Measurements from ENCODE around the gene NCK2. TPM values are rescaled to one million over a fixed set of nuclear protein-coding genes. Genes with fewer than 3 reads are reported as not detected.

NCK2 gene
- total and polyA plus RNA-seq, 9 of the 15 experiments (the other 6 are each of a cell fraction or from before 2014, with no cell fraction given), result 0.90 to 27.9 (median 15.9) TPM

GRCh38 chr2:105785095-105785847 is 40.6 kb downstream of the NCK2 start:
- Histone ChIP-seq H3K9ac (ENCODE audit: insufficient read depth in 1 of 2, low read depth in 2 of 2, low read length in 2 of 2) (no peak overlapping the region), H4K20me1 (replicated peaks; ENCODE audit: control insufficient read depth, insufficient read depth, low read length) (peaks cover 14% of the 10 kb centered on the region), H3K4me3 (no peak overlapping the region), H2AFZ (ENCODE audit: low read depth, low read length) (no peak overlapping the region), H3K4me2 (ENCODE audit: insufficient read depth, low read length) (no peak overlapping the region), H3K4me1 (replicated peaks in 1 of 2; ENCODE audit: control insufficient read depth in 2 of 2, insufficient read depth in 2 of 2, low read length in 2 of 2) (peaks cover 13 to 16% of the 10 kb centered on the region in 2 experiments), H3K36me3 (ENCODE audit: control insufficient read depth, insufficient read depth, low read length) (no peaks in the 10 kb centered on the region), H3K9me1 (ENCODE audit: control insufficient read depth, insufficient read depth, low read length) (no peaks in the 10 kb centered on the region), H3K79me2 (ENCODE audit: control insufficient read depth, insufficient read depth, low read length) (no peaks in the 10 kb centered on the region; the same call in 2 of the 3 replicates), H3K27ac (ENCODE audit: extremely low read depth, low read depth, low read length) (no peak overlapping the region), H3K9me3 (replicated peaks; ENCODE audit: control insufficient read depth, insufficient read depth, low read depth, low read length) (no peaks in the 10 kb centered on the region), H3K27me3 (ENCODE audit: control insufficient read depth in 2 of 2, insufficient read depth in 2 of 2, low read length in 2 of 2) (no peaks in the 10 kb centered on the region)
- POLR2A ChIA-PET, result interaction anchor here (1.5 kb wide), 1 partner anchor 12 kb away, joined by 6 read pairs; no protein-coding TSS in a partner anchor
- no TSS peak for BruUV-seq (replicated peaks)
- WGBS (ENCODE audit: insufficient coverage, low coverage, missing lambda C conversion rate), result 86% methylated on average over 17 of the region's 17 CpGs
- in situ Hi-C loops (cut with MboI) (loop anchor here (10.0 kb wide), 1 partner anchor 440 kb away; no protein-coding TSS in a partner anchor), intact Hi-C loops (cut with micrococcal nuclease) (no loop called here)
- FAIRE-seq (no peak), DNase-seq (ENCODE audit: extremely low read depth in 1 of 4, low spot score in 3 of 4) (no peak), ATAC-seq (no peak)
- CTCF ChIA-PET (ENCODE audit: low intra/inter-chr PET ratio), result no interaction called here
- TF ChIP-seq, protein P1, sequence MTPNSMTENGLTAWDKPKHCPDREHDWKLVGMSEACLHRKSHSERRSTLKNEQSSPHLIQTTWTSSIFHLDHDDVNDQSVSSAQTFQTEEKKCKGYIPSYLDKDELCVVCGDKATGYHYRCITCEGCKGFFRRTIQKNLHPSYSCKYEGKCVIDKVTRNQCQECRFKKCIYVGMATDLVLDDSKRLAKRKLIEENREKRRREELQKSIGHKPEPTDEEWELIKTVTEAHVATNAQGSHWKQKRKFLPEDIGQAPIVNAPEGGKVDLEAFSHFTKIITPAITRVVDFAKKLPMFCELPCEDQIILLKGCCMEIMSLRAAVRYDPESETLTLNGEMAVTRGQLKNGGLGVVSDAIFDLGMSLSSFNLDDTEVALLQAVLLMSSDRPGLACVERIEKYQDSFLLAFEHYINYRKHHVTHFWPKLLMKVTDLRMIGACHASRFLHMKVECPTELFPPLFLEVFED (CRISPR knock-in tag; conservative IDR thresholded peaks at IDR 0.05), result no peak
- TF ChIP-seq MYBL2 (IDR thresholded peaks at IDR 0.05; ENCODE audit: low read depth) (no peak), MYBL2 (CRISPR knock-in tag; IDR thresholded peaks at IDR 0.05; ENCODE audit: borderline replicate concordance) (no peak), WHSC1 (IDR thresholded peaks at IDR 0.05; ENCODE audit: low read length) (no peak), ZNF444 (CRISPR knock-in tag; IDR thresholded peaks at IDR 0.05) (no peak), HMGN3 (IDR thresholded peaks at IDR 0.05; ENCODE audit: borderline replicate concordance, extremely low read depth, insufficient read length, low read depth, low read length) (no peak), ZNF436 (CRISPR knock-in tag; IDR thresholded peaks at IDR 0.05) (no peak), CBFB (CRISPR knock-in tag; IDR thresholded peaks at IDR 0.05) (no peak), NR3C1 (CRISPR knock-in tag; IDR thresholded peaks at IDR 0.05) (no peak), BRD9 (IDR thresholded peaks at IDR 0.05; ENCODE audit: low read depth, partially characterized antibody) (no peak)
- TF ChIP-seq, protein P2, sequence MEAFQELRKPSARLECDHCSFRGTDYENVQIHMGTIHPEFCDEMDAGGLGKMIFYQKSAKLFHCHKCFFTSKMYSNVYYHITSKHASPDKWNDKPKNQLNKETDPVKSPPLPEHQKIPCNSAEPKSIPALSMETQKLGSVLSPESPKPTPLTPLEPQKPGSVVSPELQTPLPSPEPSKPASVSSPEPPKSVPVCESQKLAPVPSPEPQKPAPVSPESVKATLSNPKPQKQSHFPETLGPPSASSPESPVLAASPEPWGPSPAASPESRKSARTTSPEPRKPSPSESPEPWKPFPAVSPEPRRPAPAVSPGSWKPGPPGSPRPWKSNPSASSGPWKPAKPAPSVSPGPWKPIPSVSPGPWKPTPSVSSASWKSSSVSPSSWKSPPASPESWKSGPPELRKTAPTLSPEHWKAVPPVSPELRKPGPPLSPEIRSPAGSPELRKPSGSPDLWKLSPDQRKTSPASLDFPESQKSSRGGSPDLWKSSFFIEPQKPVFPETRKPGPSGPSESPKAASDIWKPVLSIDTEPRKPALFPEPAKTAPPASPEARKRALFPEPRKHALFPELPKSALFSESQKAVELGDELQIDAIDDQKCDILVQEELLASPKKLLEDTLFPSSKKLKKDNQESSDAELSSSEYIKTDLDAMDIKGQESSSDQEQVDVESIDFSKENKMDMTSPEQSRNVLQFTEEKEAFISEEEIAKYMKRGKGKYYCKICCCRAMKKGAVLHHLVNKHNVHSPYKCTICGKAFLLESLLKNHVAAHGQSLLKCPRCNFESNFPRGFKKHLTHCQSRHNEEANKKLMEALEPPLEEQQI (IDR thresholded peaks at IDR 0.05), result no peak

Measured in K562 (cell line).